GM21529 (cell line): Measurements from ENCODE around the gene JAKMIP3.

Experiments
- ATAC-seq: cut with Tn5 transposase; IDR thresholded peaks from one replicate; pipeline ENCODE4 v1.9.1; 2021; ENCODE audit not compliant: unreplicated experiment

The JAKMIP3 gene

DNA sequence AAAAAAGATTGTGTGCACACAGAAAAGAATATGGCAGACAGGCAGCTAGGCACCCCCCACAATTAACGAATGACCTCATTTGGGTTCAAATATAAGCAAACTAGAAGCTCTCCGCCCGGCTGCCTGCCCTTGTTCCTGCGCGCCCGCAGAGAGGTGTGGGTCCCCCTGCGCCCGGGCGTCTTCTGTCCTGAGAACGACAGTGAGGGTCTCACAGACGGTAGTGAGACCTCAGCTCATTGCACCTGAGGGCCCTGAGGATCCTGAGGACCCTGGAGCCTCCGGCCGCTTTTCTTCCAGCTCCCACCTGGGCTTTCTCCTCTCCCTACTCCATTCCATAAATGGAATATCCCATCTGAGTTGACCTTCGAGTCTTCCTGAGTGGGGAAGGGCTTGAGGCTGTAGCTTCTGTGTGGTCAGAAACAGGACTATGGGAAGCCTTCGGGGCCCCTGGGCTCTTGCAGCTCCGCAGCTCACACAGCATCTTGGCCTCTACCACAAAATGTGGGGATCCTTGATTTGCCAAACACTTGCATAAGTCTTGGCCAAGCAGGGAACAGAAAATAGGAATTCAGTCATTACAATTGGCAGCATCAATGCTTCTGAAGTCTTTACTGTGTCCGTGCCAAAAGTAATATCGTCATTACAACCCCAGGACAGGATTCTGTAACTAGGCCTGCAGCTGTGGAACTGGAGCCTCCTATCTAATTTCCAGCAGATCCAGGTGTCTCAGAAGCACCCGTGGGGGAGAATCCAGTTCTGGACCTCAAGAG is 43.8 kb downstream of the JAKMIP3 start:
- ATAC-seq = no peak

DNA sequence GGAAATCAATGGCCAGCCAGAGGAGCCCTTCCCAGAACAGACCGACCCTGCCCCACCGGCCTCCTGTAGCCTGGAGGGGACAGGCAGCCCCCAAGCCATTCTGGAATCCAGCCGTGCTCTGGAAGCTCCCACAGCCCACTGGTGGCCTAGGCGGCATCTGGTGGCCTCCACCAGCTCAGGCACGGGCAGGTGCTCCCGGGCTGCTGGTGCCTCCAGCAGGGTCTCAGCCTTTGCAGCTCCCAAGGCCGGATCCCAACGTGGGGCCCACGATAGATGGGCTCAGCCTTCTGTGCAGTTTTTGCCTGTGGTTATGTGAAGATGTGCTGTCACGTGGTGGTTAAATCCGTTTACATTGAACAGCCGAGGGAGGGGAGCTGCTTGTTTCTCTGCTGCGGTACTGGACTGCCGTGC is 44.4 kb downstream of the JAKMIP3 start:
- ATAC-seq = no peak

DNA sequence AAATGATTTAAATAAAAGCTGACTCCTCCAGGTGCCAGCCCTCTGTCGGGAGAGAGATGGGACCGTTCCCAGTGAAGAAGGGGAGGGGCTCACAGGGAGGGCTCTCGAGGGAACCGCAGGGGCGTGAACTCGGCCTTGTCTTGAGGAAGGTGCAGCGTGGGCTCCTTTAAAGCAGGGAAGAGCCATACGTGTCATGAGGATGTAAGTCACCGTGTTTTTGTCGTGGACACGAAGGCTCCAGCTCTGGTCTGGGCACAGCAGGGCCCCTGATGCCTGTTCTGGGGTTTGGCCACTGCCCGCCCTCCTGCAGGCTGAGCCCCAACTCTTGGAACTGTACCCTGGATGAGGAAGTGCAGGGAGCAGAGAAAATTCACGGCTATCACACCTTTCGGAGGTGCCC is 45.0 kb downstream of the JAKMIP3 start:
- ATAC-seq = no peak

DNA sequence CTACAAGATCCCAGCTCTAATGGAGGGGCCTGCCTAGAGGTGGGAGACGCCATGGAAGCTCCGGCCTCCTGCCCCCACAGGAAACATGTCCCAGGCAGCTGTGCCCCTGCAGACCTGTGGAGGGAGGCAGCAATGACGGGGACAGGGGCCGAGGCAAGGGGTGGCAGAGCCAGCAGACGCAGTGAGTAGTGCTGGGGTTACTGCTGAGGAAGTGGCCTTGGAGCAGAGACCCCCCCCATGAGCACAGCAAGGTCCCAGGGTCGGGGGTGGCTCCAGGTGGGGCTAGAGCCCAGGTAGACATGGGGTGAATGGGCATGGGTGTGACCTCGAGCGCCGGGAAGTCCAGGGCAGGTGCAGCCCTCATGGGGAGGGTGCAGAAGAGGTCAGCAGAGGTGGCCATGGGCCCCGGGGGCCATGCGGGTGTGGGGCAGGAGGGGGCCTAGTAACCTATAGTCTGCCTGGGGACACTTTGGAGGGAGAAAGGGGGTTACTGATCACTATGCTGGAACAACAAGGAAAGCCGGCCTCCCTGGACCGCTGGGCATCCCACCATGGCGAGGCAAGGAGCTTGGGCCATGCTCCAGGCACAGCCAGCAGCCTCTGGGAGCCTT is 45.5 kb downstream of the JAKMIP3 start:
- no peak for ATAC-seq

DNA sequence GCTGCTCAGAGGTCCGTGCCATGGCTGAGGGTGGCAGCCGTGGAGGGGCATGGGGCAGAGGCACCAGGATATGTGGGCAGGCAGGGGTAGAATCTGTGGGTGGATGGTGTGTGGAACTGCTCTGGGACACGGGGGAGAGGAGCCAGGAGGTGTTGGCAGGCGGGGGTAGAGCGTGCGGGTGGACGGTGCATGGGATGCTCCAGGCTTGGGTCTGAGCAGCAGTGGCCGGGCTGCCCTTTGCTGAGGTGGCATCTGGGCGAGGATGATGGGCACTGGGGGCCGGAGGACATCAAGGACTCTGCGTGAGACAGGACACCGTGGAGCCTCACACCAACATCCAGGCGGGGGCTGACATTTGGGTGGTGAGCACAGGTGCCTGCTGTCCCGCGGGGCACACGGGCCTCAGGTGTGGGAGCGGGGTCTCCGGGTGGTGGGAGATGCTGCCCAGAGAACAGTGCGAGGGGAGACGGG is 46.2 kb downstream of the JAKMIP3 start:
- ATAC-seq = no peak

DNA sequence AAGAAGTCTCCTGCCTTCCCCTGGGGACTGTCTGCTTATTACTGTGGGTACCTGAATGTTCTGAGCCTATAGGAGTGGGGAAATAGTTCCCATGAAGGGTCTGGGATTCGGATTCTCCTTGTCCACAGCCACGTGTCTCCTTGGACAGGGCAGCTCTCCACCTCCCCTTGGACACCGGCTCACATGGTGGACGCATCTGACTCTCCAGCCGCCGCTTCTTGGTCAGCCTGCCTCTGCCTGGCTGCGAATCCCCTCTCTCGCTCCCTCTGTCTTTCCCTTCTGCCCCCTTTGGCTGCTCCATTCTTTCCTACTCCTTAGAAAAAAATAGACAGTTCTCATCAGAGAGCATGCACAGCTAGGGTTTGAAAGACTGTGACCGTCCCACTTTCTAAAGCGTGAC is 46.9 kb downstream of the JAKMIP3 start:
- ATAC-seq = no peak

DNA sequence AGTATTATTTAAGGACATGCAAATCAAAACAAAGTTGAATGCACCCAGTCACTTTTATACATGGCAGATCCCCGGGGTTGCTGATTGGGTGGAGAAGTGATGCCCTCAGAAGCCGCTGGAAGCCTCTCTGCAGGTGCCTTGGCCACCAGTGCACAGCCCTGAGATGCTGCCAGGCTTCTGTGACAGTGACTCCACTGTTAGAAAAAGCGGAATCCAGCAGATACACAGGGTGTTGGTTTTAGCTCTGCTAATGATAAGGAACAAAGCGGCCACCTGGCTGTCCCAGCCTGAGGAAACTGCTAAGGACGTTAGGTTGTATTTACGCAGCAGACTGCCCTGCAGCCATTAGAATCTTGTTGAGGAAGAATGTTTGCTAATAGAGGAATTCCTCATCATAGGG is 47.5 kb downstream of the JAKMIP3 start:
- no peak for ATAC-seq

DNA sequence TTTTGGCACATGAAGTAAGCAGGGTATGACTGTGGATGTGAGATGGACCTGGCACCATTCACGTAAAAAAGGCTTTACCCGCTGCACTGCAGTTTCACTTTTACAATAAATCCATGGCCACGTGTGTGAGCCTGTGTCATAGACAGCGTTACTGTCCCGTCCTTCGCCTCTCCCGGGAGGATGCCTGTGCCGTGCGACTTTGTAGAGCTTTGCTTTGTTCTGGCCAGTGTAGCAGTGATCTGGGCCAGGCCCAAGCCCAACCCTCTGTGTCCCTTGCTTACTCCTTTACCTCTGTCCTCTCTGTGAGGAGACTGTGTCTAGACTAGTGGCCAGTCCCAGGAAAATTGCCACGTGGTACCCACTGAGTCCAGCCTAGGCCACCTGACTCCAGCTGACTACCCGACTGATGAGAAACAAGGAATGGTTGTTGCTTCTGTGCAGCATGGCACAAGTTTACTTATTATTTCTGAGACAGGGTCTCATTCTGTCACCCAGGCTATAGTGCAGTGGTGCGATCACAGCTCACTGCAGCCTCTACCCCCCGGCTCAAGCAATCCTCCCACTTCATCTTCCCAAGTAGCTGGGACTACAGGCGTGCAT is 48.1 kb downstream of the JAKMIP3 start:
- no peak for ATAC-seq

DNA sequence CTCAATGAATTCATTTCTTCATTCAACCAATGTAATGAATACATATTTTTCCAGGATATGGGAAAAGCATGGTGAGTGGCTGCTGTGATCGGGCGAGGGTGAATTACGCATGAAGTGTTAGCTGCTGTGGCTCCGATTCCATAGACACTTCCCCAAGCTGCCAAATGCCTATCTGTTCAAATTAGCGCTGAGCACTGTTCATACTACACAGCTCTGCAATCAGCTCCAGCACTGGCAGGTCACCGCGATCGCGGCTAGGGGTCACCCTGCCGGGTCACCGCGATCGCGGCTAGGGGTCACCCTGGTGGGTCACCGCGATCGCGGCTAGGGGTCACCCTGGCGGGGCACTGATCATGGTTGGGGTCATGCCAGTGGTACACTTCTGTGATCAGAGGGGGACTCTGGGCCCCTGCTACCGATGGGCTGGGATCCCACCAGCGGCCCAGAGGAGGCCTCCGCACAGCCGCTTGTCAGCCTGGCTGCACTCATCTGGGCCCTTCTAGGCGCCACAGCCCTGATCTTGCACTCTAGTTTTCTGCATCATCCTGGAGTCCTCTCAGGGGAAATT is 49.3 kb downstream of the JAKMIP3 start:
- no peak for ATAC-seq
